ENCODE data around the gene TWIST2. TPM values are rescaled to one million over a fixed set of nuclear protein-coding genes. Genes with fewer than 3 reads are reported as not detected.

The TWIST2 gene
- total RNA-seq, 2 donors from 2014 or later: 1.9 TPM; not detected in 1

- peaks cover 3% of the 10 kb centered on the region for H3K9me3 ChIP-seq (ENCODE audit: control insufficient read depth, low read length)
- Mint-ChIP-seq H3K36me3 (ENCODE audit: low read depth) (no peaks in the 10 kb centered on the region), H3K9me3 (no peaks in the 10 kb centered on the region), H3K27me3 (ENCODE audit: insufficient read depth) (peaks cover 4% of the 10 kb centered on the region), H3K4me1 (no peaks in the 10 kb centered on the region), H3K27ac (no peak overlapping the region), H3K4me3 (no peak overlapping the region)
- no peak for TF ChIP-seq CTCF (conservative IDR thresholded peaks at IDR 0.05)
- DNase-seq: peak; percentile 32
- WGBS, 2 experiments (ENCODE audit: insufficient coverage in 1 of 2, insufficient read length in 1 of 2): 80 to 83% methylated on average over 10 to 15 of the region's 15 CpGs
- no peak overlapping the region for H3K27ac ChIP-seq (ENCODE audit: low read depth, low read length)
- H3K4me3 ChIP-seq (ENCODE audit: low read length): no peak overlapping the region
- no peaks in the 10 kb centered on the region for H3K36me3 ChIP-seq (ENCODE audit: control insufficient read depth, insufficient read depth, low read length)
- H3K27me3 ChIP-seq (ENCODE audit: control insufficient read depth, insufficient read depth, low read length, poor library complexity, severe bottlenecking): peaks cover 4% of the 10 kb centered on the region
- H3K4me1 ChIP-seq (ENCODE audit: control insufficient read depth, insufficient read depth, low read length): no peaks in the 10 kb centered on the region
- no peak overlapping the region for H3K9ac ChIP-seq (ENCODE audit: extremely low read depth, low read length, poor library complexity, severe bottlenecking)
Observed at GRCh38 chr2:238936162-238937052, 88.5 kb downstream of the TWIST2 start.

GRCh38 chr2:238938003-238938400 is 90.1 kb downstream of the TWIST2 start:
- DNase-seq: no peak
- WGBS, 2 experiments (ENCODE audit: insufficient coverage in 1 of 2, insufficient read length in 1 of 2): 87 to 91% methylated on average over 9 of the region's 9 CpGs

GRCh38 chr2:238938401-238939055 is 90.6 kb downstream of the TWIST2 start:
- Histone ChIP-seq H3K9me3 (ENCODE audit: control insufficient read depth, low read length) (peaks cover 3% of the 10 kb centered on the region), H3K36me3 (ENCODE audit: control insufficient read depth, insufficient read depth, low read length) (no peaks in the 10 kb centered on the region), H3K4me1 (ENCODE audit: control insufficient read depth, insufficient read depth, low read length) (no peaks in the 10 kb centered on the region), H3K27me3 (ENCODE audit: control insufficient read depth, insufficient read depth, low read length, poor library complexity, severe bottlenecking) (peaks cover 4% of the 10 kb centered on the region), H3K4me3 (ENCODE audit: low read length) (no peak overlapping the region), H3K9ac (ENCODE audit: extremely low read depth, low read length, poor library complexity, severe bottlenecking) (no peak overlapping the region), H3K27ac (ENCODE audit: low read depth, low read length) (no peak overlapping the region)
- DNase-seq: no peak
- H3K4me3 Mint-ChIP-seq: no peak overlapping the region
- no peaks in the 10 kb centered on the region for H3K36me3 Mint-ChIP-seq (ENCODE audit: low read depth)
- peaks cover 4% of the 10 kb centered on the region for H3K27me3 Mint-ChIP-seq (ENCODE audit: insufficient read depth)
- H3K27ac Mint-ChIP-seq: no peak overlapping the region
- no peaks in the 10 kb centered on the region for H3K4me1 Mint-ChIP-seq
- TF ChIP-seq CTCF (conservative IDR thresholded peaks at IDR 0.05): no peak
- 93% methylated on average over 14 to 21 of the region's 21 CpGs for WGBS, 2 experiments (ENCODE audit: insufficient coverage in 1 of 2, insufficient read length in 1 of 2)
- H3K9me3 Mint-ChIP-seq: no peaks in the 10 kb centered on the region

More at GRCh38 chr2:238938003-238938400, 90.1 kb downstream of the TWIST2 start:
- no peaks in the 10 kb centered on the region for H3K36me3 ChIP-seq (ENCODE audit: control insufficient read depth, insufficient read depth, low read length)
- H3K4me3 ChIP-seq (ENCODE audit: low read length): no peak overlapping the region
- Mint-ChIP-seq H3K27ac (no peak overlapping the region), H3K4me3 (no peak overlapping the region), H3K9me3 (no peaks in the 10 kb centered on the region), H3K36me3 (ENCODE audit: low read depth) (no peaks in the 10 kb centered on the region), H3K4me1 (no peaks in the 10 kb centered on the region), H3K27me3 (ENCODE audit: insufficient read depth) (peaks cover 4% of the 10 kb centered on the region)
- no peak overlapping the region for H3K27ac ChIP-seq (ENCODE audit: low read depth, low read length)
- peaks cover 3% of the 10 kb centered on the region for H3K9me3 ChIP-seq (ENCODE audit: control insufficient read depth, low read length)
- H3K4me1 ChIP-seq (ENCODE audit: control insufficient read depth, insufficient read depth, low read length): no peaks in the 10 kb centered on the region
- H3K27me3 ChIP-seq (ENCODE audit: control insufficient read depth, insufficient read depth, low read length, poor library complexity, severe bottlenecking): peaks cover 4% of the 10 kb centered on the region
- TF ChIP-seq CTCF (conservative IDR thresholded peaks at IDR 0.05): no peak
- no peak overlapping the region for H3K9ac ChIP-seq (ENCODE audit: extremely low read depth, low read length, poor library complexity, severe bottlenecking)

Data from endodermal cell (in vitro differentiated cells).